ENCODE results near the gene TLE3.

The TLE3 gene

DNA sequence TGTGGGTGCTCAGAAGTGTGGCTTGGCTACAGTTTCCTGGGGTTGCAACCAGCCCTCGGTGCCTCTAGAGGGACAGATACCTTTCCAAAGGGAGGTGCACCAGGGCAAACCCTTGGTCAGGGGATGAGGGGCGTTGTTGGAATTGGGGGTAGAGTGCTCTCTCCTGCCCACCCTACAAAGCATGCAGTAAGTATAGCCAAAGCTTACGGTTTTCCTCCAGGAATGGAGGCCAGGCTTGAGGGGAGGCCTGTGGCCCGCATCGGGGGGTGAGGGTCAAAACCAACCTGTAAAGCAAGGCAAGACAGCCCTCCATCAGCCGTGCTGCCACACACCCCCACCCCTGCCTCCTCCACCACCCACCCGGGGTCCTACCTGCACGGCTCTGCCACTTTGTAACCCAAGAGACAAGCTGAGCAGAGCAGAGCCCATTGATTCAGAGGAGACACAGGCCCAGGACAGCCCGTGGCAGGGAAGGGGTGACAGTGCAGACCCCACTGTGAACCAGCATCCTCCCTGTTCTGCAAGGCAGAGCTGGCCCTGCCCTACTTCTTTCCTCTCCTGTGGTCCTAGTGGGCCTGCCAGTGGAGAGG, 41.5 kb downstream of the TLE3 start:
- H3K9me3 ChIP-seq (ENCODE audit: low read depth, low read length), result no peaks in the 10 kb centered on the region
- H3K27ac ChIP-seq, result no peak overlapping the region
- DNase-seq (ENCODE audit: low read depth, low spot score), result no peak
- TF ChIP-seq FOXP2 (optimal IDR thresholded peaks at IDR 0.05; ENCODE audit: control extremely low read depth, extremely low read length, insufficient read depth), result no peak
- no peak for TF ChIP-seq POLR2AphosphoS5 (IDR thresholded peaks at IDR 0.05; ENCODE audit: borderline replicate concordance, low read depth, low read length)
- no peak for TF ChIP-seq EZH2 (IDR thresholded peaks at IDR 0.05)
- peaks cover 91% of the 10 kb centered on the region for H3K36me3 ChIP-seq (ENCODE audit: insufficient read depth, low read length)
- no peak overlapping the region for H3K4me3 ChIP-seq
- no peak overlapping the region for H3K9ac ChIP-seq (ENCODE audit: insufficient read length)

DNA sequence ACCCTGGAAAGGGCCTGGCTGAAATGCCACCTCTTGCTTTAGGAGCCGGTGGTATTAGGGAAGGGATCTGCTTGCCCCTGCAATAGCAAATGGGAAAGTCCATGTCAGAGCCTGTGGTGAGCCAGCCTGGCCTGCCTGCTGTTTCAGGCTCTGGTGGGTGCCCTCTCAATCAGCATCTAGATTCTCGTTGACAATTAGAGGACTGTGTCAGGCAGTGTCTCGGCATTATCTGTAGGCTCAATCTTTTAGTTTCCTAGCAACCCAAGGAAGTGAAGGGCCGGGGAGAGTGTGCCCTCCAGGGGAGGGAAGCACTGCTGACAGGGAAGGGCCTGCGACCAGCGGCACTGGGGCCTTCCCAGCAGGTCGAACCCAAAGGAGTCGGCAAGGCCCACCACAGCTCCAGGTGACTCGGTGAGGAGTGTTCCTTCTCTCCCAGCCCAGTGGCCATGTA, 42.1 kb downstream of the TLE3 start:
- H3K36me3 ChIP-seq (ENCODE audit: insufficient read depth, low read length), result peaks cover 91% of the 10 kb centered on the region
- no peak for TF ChIP-seq POLR2AphosphoS5 (IDR thresholded peaks at IDR 0.05; ENCODE audit: borderline replicate concordance, low read depth, low read length)
- TF ChIP-seq EZH2 (IDR thresholded peaks at IDR 0.05), result no peak
- TF ChIP-seq FOXP2 (optimal IDR thresholded peaks at IDR 0.05; ENCODE audit: control extremely low read depth, extremely low read length, insufficient read depth), result no peak
- H3K27ac ChIP-seq, result no peak overlapping the region
- H3K9me3 ChIP-seq (ENCODE audit: low read depth, low read length), result no peaks in the 10 kb centered on the region
- DNase-seq (ENCODE audit: low read depth, low spot score), result no peak
- H3K4me3 ChIP-seq, result no peak overlapping the region
- no peak overlapping the region for H3K9ac ChIP-seq (ENCODE audit: insufficient read length)

DNA sequence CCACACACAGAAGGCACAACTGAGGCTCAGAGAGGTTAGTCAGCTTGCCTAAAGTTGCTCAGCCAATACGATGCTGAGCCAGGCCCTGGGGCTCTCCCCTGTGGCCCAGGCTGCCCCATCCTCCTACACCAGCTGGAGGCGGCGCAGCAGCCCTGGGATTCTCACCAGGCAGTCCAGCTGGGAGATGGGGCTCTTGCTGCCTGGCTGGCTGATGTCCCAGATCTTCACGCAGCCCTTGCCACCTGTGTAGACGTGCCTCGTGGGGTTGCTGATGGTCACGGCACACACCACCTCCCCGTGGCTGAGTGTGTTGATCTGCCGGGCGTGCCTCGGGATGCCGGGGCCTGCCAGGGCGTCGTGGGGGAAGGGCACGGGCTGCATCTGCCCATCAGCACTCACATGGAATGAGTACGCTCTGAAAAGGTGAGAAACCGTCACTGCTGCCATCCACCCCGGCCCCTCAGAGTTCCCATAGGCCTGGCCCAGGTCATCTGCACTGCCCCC, 42.8 kb downstream of the TLE3 start:
- no peak overlapping the region for H3K27ac ChIP-seq
- TF ChIP-seq EZH2 (IDR thresholded peaks at IDR 0.05) (no peak), FOXP2 (optimal IDR thresholded peaks at IDR 0.05; ENCODE audit: control extremely low read depth, extremely low read length, insufficient read depth) (no peak), POLR2AphosphoS5 (IDR thresholded peaks at IDR 0.05; ENCODE audit: borderline replicate concordance, low read depth, low read length) (no peak)
- H3K4me3 ChIP-seq, result no peak overlapping the region
- no peak for DNase-seq (ENCODE audit: low read depth, low spot score)
- H3K9me3 ChIP-seq (ENCODE audit: low read depth, low read length), result no peaks in the 10 kb centered on the region
- H3K36me3 ChIP-seq (ENCODE audit: insufficient read depth, low read length), result peaks cover 91% of the 10 kb centered on the region
- no peak overlapping the region for H3K9ac ChIP-seq (ENCODE audit: insufficient read length)

DNA sequence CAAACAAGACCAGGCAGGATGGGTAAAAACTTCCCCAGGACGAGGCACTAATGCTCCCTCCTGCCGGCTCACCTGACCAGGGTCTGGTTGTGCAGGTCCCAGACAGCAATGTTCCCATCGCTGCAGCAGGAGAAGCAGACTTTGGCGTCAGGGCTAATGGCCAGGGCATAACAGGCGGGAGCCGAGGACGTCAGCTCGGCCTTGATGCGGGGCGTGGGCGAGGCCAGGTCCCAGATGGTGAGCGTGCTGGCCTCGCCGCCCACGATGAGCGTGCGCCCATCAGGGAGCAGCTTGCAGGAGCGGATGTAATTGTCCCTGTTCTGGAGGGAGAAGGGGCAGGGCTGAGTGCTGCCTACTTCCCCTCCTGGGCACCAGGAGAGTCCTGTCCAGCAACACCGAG, 43.4 kb downstream of the TLE3 start:
- peaks cover 91% of the 10 kb centered on the region for H3K36me3 ChIP-seq (ENCODE audit: insufficient read depth, low read length)
- DNase-seq (ENCODE audit: low read depth, low spot score), result no peak
- H3K4me3 ChIP-seq, result no peak overlapping the region
- H3K27ac ChIP-seq, result no peak overlapping the region
- H3K9me3 ChIP-seq (ENCODE audit: low read depth, low read length), result no peaks in the 10 kb centered on the region
- no peak overlapping the region for H3K9ac ChIP-seq (ENCODE audit: insufficient read length)
- TF ChIP-seq EZH2 (IDR thresholded peaks at IDR 0.05), result no peak
- no peak for TF ChIP-seq POLR2AphosphoS5 (IDR thresholded peaks at IDR 0.05; ENCODE audit: borderline replicate concordance, low read depth, low read length)
- no peak for TF ChIP-seq FOXP2 (optimal IDR thresholded peaks at IDR 0.05; ENCODE audit: control extremely low read depth, extremely low read length, insufficient read depth)

DNA sequence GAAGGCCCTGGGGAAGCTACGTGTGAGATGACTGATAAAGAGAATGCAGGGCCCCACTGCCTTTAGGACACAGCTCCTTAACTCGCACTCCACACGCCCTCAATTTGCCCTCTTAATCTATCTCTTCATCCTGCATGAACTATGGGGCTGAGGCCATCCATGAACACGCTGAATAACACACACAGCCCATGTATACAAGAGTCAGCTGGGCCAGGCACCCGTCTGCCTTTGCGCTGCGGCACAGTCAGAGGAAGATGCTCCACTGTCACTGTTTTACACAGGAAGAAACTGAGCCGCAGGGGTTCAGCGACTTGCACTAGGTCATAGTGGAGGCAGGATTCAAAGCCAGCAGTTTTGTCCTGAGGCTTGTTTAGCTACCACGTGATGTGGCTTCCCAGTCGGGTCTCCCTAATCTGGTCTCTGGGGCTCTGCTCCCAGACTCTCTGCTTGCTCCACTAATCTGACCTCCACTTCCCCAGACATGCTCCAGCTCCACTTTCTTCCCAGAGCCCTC, 43.9 kb downstream of the TLE3 start:
- Histone ChIP-seq H3K27ac (no peak overlapping the region), H3K4me3 (no peak overlapping the region), H3K9ac (ENCODE audit: insufficient read length) (no peak overlapping the region), H3K9me3 (ENCODE audit: low read depth, low read length) (no peaks in the 10 kb centered on the region), H3K36me3 (ENCODE audit: insufficient read depth, low read length) (peaks cover 88% of the 10 kb centered on the region)
- TF ChIP-seq POLR2AphosphoS5 (IDR thresholded peaks at IDR 0.05; ENCODE audit: borderline replicate concordance, low read depth, low read length) (no peak), EZH2 (IDR thresholded peaks at IDR 0.05) (no peak), FOXP2 (optimal IDR thresholded peaks at IDR 0.05; ENCODE audit: control extremely low read depth, extremely low read length, insufficient read depth) (no peak)
- DNase-seq (ENCODE audit: low read depth, low spot score), result no peak

DNA sequence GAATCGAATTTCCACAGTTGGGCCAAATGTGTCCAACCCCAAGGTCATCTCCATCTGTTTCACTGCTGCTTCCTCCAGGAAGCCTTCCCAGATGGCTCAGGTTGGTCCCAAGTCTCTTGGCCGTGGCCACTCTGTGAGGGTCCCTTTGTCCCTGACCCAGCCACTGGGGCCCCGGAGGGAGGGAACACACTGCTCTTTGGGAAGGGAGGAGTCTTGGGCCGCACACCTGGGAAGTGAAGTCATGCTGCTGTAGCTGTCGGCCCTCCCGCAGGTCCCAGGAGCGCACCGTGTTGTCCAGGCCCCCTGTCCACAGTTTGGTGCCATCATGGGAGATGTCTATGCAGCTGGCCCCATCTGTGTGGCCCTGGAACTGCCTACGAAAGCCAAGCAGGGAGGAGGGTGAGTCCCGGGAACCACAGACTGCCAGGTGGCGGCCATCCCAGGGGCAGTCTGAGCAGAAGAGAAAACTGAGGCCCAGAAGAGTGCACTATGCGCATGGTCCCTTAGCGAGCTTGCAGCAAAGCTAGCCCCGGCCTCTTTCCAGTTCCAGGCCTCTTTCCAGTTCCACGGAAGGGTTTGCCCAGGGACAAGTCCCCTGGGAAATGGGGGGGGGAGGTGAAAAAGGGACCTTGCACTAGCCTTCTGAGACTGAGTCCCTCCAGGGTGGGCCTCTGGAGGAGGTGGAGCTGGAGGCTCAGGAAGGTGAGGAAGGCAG, 44.6 kb downstream of the TLE3 start:
- Histone ChIP-seq H3K9ac (ENCODE audit: insufficient read length) (no peak overlapping the region), H3K4me3 (no peak overlapping the region), H3K9me3 (ENCODE audit: low read depth, low read length) (no peaks in the 10 kb centered on the region), H3K36me3 (ENCODE audit: insufficient read depth, low read length) (peaks cover 82% of the 10 kb centered on the region), H3K27ac (no peak overlapping the region)
- no peak for DNase-seq (ENCODE audit: low read depth, low spot score)
- TF ChIP-seq EZH2 (IDR thresholded peaks at IDR 0.05) (no peak), POLR2AphosphoS5 (IDR thresholded peaks at IDR 0.05; ENCODE audit: borderline replicate concordance, low read depth, low read length) (no peak), FOXP2 (optimal IDR thresholded peaks at IDR 0.05; ENCODE audit: control extremely low read depth, extremely low read length, insufficient read depth) (no peak)

DNA sequence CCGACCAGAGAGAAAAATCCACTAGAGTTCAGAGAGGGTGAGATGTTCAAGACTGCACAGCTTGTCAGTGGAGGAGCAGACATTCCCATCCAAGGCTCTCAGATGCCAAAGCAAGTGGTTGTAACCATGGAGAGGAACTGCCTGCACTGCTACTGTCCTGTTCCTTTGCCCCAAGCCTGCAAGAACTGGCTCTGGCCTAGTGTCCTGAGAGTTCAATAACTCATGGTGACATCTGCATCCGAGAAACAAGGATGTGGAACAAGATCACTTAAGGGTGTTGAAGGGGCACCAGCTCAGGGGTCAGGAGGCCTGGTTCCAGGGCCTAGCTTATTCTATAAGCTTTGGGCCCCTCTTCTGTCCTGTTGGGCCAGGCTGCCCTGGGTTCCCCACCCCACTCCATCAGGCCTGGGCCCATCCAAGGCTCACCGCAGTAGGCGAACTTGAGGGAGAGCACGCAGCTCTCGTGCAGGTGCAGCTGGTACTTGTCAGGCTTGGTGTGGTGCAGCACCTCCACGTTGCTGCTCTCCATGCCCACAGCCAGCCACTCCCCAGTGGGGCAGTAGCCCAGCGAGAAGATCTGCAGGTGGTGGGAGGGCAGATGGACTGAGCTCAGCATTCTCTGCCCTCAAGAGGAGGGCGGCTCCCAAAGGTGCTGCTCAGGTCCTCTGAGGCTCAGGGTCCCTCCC, 45.6 kb downstream of the TLE3 start:
- Histone ChIP-seq H3K36me3 (ENCODE audit: insufficient read depth, low read length) (peaks cover 75% of the 10 kb centered on the region), H3K27ac (no peak overlapping the region), H3K4me3 (no peak overlapping the region), H3K9ac (ENCODE audit: insufficient read length) (no peak overlapping the region), H3K9me3 (ENCODE audit: low read depth, low read length) (no peaks in the 10 kb centered on the region)
- no peak for TF ChIP-seq EZH2 (IDR thresholded peaks at IDR 0.05)
- TF ChIP-seq FOXP2 (optimal IDR thresholded peaks at IDR 0.05; ENCODE audit: control extremely low read depth, extremely low read length, insufficient read depth), result no peak
- no peak for TF ChIP-seq POLR2AphosphoS5 (IDR thresholded peaks at IDR 0.05; ENCODE audit: borderline replicate concordance, low read depth, low read length)
- DNase-seq (ENCODE audit: low read depth, low spot score), result no peak

DNA sequence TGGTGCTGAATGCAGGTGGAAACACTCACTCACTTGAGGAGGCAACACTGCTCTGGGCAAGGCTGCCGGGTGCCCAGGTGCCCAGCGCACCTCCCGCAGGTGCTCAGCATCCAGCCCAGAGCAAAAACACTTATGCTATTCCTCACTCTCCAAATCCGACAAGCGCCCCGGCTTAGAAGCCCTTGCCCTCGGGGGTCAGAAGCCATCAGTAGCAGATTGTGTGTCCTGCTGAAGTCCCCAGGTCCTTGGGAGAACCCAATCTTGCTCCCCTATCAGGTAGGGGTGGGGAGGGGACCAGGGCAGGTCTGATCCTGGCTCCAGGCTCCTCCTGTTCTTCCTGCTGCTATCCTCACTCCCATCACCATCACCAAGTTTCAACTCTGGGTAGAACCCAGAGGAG, 46.7 kb downstream of the TLE3 start:
- peaks cover 69% of the 10 kb centered on the region for H3K36me3 ChIP-seq (ENCODE audit: insufficient read depth, low read length)
- TF ChIP-seq POLR2AphosphoS5 (IDR thresholded peaks at IDR 0.05; ENCODE audit: borderline replicate concordance, low read depth, low read length) (no peak), FOXP2 (optimal IDR thresholded peaks at IDR 0.05; ENCODE audit: control extremely low read depth, extremely low read length, insufficient read depth) (no peak), EZH2 (IDR thresholded peaks at IDR 0.05) (no peak)

More for the DNA sequence above, 46.7 kb downstream of the TLE3 start:
- no peak overlapping the region for H3K9ac ChIP-seq (ENCODE audit: insufficient read length)
- H3K4me3 ChIP-seq, result no peak overlapping the region
- H3K9me3 ChIP-seq (ENCODE audit: low read depth, low read length), result no peaks in the 10 kb centered on the region
- H3K27ac ChIP-seq, result no peak overlapping the region
- no peak for DNase-seq (ENCODE audit: low read depth, low spot score)

Data from SK-N-MC (cell line).